Neural cell (in vitro differentiated cells): Measurements from ENCODE around the gene TRPM3. TPM values are rescaled to one million over a fixed set of nuclear protein-coding genes. Genes with fewer than 3 reads are reported as not detected.
A peak's percentile ranks its signal among the peaks of the same experiment; 100 is the strongest.
"Not testable (repeated sequence)": the region's sequence is repeated elsewhere in the genome, so short reads cannot be mapped to it uniquely, and the experiment has no call there.

Experiments used
- H2AFZ ChIP-seq: fragments of 200-600, 300-800 bp; sonication (generic), shearing (Covaris generic); 2 replicates; pipeline ENCODE4 v1.6.0; 2014; ENCODE audit warnings: low read depth, mild to moderate bottlenecking, antibody characterized with exemption, low read length, moderate library complexity
- H3F3A ChIP-seq: fragments of 200-600 bp; shearing (Covaris generic); 2 replicates; pipeline ENCODE4 v1.6.1; 2016; ENCODE audit warnings: mild to moderate bottlenecking, moderate library complexity, mixed read lengths, antibody characterized with exemption, low read length; ENCODE audit not compliant: insufficient read depth, poor library complexity, severe bottlenecking
- H3K27ac ChIP-seq: fragments of 200-600, 300-800 bp; sonication (generic), shearing (Covaris generic); 2 replicates; pipeline ENCODE4 v1.5.1; 2014; ENCODE audit warnings: mild to moderate bottlenecking, low read length, moderate library complexity
- H3K27me3 ChIP-seq: fragments of 300-800, 200-600 bp; sonication (generic), shearing (Covaris generic); 2 replicates; pipeline ENCODE4 v1.6.0; 2014; ENCODE audit warnings: mild to moderate bottlenecking, low read depth, low read length, moderate library complexity; ENCODE audit not compliant: insufficient read depth
- H3K36me3 ChIP-seq: fragments of 300-800, 200-600 bp; sonication (generic), shearing (Covaris generic); 2 replicates; pipeline ENCODE4 v1.5.1; 2014; ENCODE audit warnings: mild to moderate bottlenecking, antibody characterized with exemption, low read length, moderate library complexity; ENCODE audit not compliant: insufficient read depth
- H3K4me2 ChIP-seq: fragments of 300-800, 200-600 bp; sonication (generic), shearing (Covaris generic); 2 replicates; pipeline ENCODE4 v1.6.0; 2014; ENCODE audit warnings: mild to moderate bottlenecking, low read length
- H3K4me3 ChIP-seq: fragments of 300-800, 200-600 bp; sonication (generic), shearing (Covaris generic); 2 replicates; pipeline ENCODE4 v1.5.1; 2014; ENCODE audit warnings: mild to moderate bottlenecking, low read length, moderate library complexity
- H3K79me2 ChIP-seq: fragments of 200-600 bp; shearing (Covaris generic); replicated peaks from 2 replicates; pipeline ENCODE4 v1.6.0; 2014; ENCODE audit warnings: mild to moderate bottlenecking, low read length, moderate library complexity; ENCODE audit not compliant: insufficient read depth
- H3K9ac ChIP-seq: fragments of 300-800, 200-600 bp; sonication (generic), shearing (Covaris generic); 2 replicates; pipeline ENCODE4 v1.6.1; 2016; ENCODE audit warnings: mild to moderate bottlenecking, low read length, mixed read lengths
- H3K9me2 ChIP-seq: fragments of 200-600 bp; shearing (Covaris generic); 2 replicates; pipeline ENCODE4 v1.6.1; 2016; ENCODE audit warnings: mild to moderate bottlenecking, low read length, mixed read lengths; ENCODE audit not compliant: insufficient read depth
- H3K9me3 ChIP-seq: fragments of 200-600, 300-800 bp; sonication (generic), shearing (Covaris generic); 2 replicates; pipeline ENCODE4 v1.6.1; 2016; ENCODE audit warnings: mild to moderate bottlenecking, mixed run types, low read length, moderate library complexity, mixed read lengths
- H4K20me1 ChIP-seq: fragments of 200-600 bp; shearing (Covaris generic); 2 replicates; pipeline ENCODE4 v1.6.1; 2016; ENCODE audit warnings: mild to moderate bottlenecking, mixed run types; ENCODE audit not compliant: insufficient read depth
- CTCF ChIP-seq: fragments of 450-650 bp; IDR thresholded peaks from 2 replicates; pipeline ENCODE4 v1.5.1; 2014; ENCODE audit warnings: antibody characterized with exemption, mild to moderate bottlenecking, moderate library complexity; ENCODE audit not compliant: poor library complexity, severe bottlenecking
- EZH2 ChIP-seq: fragments of 200-600, 300-800 bp; shearing (Covaris generic), sonication (generic); IDR thresholded peaks from 2 replicates; pipeline ENCODE4 v1.6.1; 2014; ENCODE audit warnings: antibody characterized with exemption, low read length, borderline replicate concordance, mild to moderate bottlenecking; ENCODE audit not compliant: insufficient read depth, poor library complexity, severe bottlenecking
- POLR2AphosphoS5 ChIP-seq: IDR thresholded peaks from 2 replicates; pipeline ENCODE4 v1.6.1; 2012
- RAD21 ChIP-seq: fragments of 450-650 bp; conservative IDR thresholded peaks from 2 replicates; pipeline ENCODE4 v1.6.1; 2014; ENCODE audit warnings: antibody characterized with exemption, mild to moderate bottlenecking, moderate library complexity
- polyA plus RNA-seq: library from polyadenylated mRNA; depleted of rRNA; stranded (reverse); fragments of >200 nt; gene quantifications from 2 replicates; pipeline ENCODE4 v1.2.3, GENCODE V29; 2014

TRPM3 gene
- polyA plus RNA-seq, 1 donor from 2014 or later, result 1.3 TPM

- Histone ChIP-seq H3K4me2 (no peak overlapping the region), H2AFZ (no peak overlapping the region), H4K20me1 (no peaks in the 10 kb centered on the region), H3K9me2 (no peaks in the 10 kb centered on the region), H3K27ac (no peak overlapping the region), H3K4me3 (no peak overlapping the region), H3K9ac (no peak overlapping the region), H3K79me2 (no peaks in the 10 kb centered on the region), H3K36me3 (no peaks in the 10 kb centered on the region), H3K9me3 (no peaks in the 10 kb centered on the region), H3F3A (no peaks in the 10 kb centered on the region), H3K27me3 (no peaks in the 10 kb centered on the region)
- TF ChIP-seq CTCF (no peak), RAD21 (no peak), EZH2 (no peak)
Observed at GRCh38 chr9:70746316-70746715, 375.1 kb downstream of the TRPM3 start.

DNA sequence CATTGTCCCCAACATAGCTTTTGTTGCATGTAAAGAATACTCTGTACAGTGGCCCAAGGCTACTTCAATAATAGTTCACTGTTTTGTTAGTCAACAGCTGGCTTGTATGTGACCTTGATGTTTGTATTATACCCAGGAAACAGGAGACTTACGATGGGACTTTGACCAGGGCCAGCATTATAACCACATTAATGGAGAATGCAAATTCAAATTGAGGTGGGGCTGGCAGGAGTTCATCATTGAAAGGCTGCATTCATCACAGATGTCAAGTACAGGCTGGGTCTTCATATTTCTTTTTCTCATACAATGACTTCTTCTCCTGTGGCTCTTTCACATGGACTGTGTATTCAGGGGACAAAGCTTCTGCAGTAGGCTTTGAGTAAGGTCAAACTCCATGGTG is 396.6 kb downstream of the TRPM3 start:
- H3K27ac ChIP-seq, H3K9me2 ChIP-seq, H3K36me3 ChIP-seq, H3K4me2 ChIP-seq, H3F3A ChIP-seq, H2AFZ ChIP-seq, H3K9me3 ChIP-seq, H4K20me1 ChIP-seq, H3K79me2 ChIP-seq, H3K4me3 ChIP-seq, H3K9ac ChIP-seq, H3K27me3 ChIP-seq: not testable (repeated sequence)

DNA sequence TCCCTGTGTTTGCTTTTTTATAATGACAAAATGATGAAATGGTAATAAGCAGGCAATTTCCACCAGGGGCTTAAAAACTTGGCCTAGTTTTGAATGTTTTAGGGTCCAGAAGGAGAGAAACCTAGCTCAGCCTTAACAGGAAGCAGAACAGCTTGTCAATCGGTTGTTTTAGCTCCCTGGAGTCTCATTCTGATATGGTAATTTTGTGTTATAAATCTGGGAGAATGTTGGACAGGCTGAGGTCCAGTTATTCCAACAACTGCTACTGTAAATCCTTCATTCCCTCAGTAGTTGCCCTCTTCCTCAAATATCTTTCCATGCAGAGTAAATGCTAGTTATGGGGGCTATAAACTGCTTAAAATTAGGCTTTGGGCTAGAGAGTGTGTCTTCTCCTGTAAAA is 397.4 kb downstream of the TRPM3 start:
- H3K27me3 ChIP-seq, H3K9me3 ChIP-seq, H3K27ac ChIP-seq, H3K79me2 ChIP-seq, H3K36me3 ChIP-seq, H4K20me1 ChIP-seq, H3K9ac ChIP-seq, H3F3A ChIP-seq, H3K4me2 ChIP-seq, H3K9me2 ChIP-seq, H3K4me3 ChIP-seq, H2AFZ ChIP-seq: not testable (repeated sequence)

GRCh38 chr9:70706797-70707196 is 414.6 kb downstream of the TRPM3 start:
- H3K4me3 ChIP-seq, H3K36me3 ChIP-seq, H4K20me1 ChIP-seq, H3K9me3 ChIP-seq, H3K9me2 ChIP-seq, H3K79me2 ChIP-seq, H3F3A ChIP-seq, H3K27me3 ChIP-seq, H3K9ac ChIP-seq, H2AFZ ChIP-seq, H3K27ac ChIP-seq, H3K4me2 ChIP-seq: not testable (repeated sequence)

GRCh38 chr9:70701163-70701562 is 420.3 kb downstream of the TRPM3 start:
- H3K9me2 ChIP-seq, result no peaks in the 10 kb centered on the region
- H3F3A ChIP-seq, result no peaks in the 10 kb centered on the region
- H3K9ac ChIP-seq, result no peak overlapping the region
- H3K27ac ChIP-seq, result no peak overlapping the region
- H3K27me3 ChIP-seq, result no peaks in the 10 kb centered on the region
- no peaks in the 10 kb centered on the region for H3K9me3 ChIP-seq
- TF ChIP-seq RAD21, result no peak
- peak; percentile 46 for TF ChIP-seq POLR2AphosphoS5
- no peaks in the 10 kb centered on the region for H3K36me3 ChIP-seq
- no peak overlapping the region for H3K4me3 ChIP-seq
- no peaks in the 10 kb centered on the region for H4K20me1 ChIP-seq
- no peaks in the 10 kb centered on the region for H3K79me2 ChIP-seq
- H2AFZ ChIP-seq, result no peak overlapping the region
- H3K4me2 ChIP-seq, result no peak overlapping the region
